HCT116 (cell line): ENCODE results near the gene STPG2. TPM values are rescaled to one million over a fixed set of nuclear protein-coding genes. Genes with fewer than 3 reads are reported as not detected.

Experiments
- ATAC-seq: fragments of 200-7000 bp; cut with Tn5 transposase; 2 replicates; pipeline ENCODE4 v1.9.1; 2020; ENCODE audit warnings: mild to moderate bottlenecking, moderate library complexity
- BruUV-seq: library from RNA; stranded (reverse); fragments of 400-500 nt; replicated peaks from 2 replicates; lab custom pipeline; 2021; lab: Mats Ljungman, UMichigan
- CTCF ChIA-PET: fragments of 300-600 bp; sonication (Branson Sonifier 250); formaldehyde crosslinking; loops from one replicate; lab custom pipeline; 2021; ENCODE audit warnings: antibody characterized with exemption; lab: Charles Lee
- POLR2A ChIA-PET: fragments of 300-600, 350-600 bp; sonication (Branson Sonifier 250); formaldehyde crosslinking; loops from one replicate; lab custom pipeline; 2021; ENCODE audit warnings: antibody characterized with exemption; lab: Charles Lee
- RAD21 ChIA-PET, 2 experiments: fragments of 300-600 bp; sonication (Branson Sonifier 250); formaldehyde crosslinking; loops; one replicate each; lab custom pipeline; 2023; ENCODE audit warnings: low total read pairs in 2 of 2; ENCODE audit not compliant: uncharacterized antibody in 2 of 2, unreplicated experiment in 2 of 2, low non-redundant PET in 1 of 2; lab: Charles Lee
- DNase-seq: peaks from one replicate; pipeline ENCODE4 v3.0.0-alpha.2; 2010; ENCODE audit warnings: low read depth, low spot score
- H2AFZ ChIP-seq: fragments of 200-600 bp; shearing (Covaris generic), sonication (generic); 2 replicates; pipeline ENCODE4 v1.6.1; 2017; ENCODE audit warnings: low read depth, mixed run types, mixed read lengths, antibody characterized with exemption, low read length; ENCODE audit not compliant: poor library complexity, severe bottlenecking
- H3K27ac ChIP-seq: 2 replicates; pipeline ENCODE4 v1.5.1; 2012; ENCODE audit warnings: low read depth, low read length
- H3K27me3 ChIP-seq: fragments of 200-600 bp; sonication (generic); 2 replicates; pipeline ENCODE4 v1.6.1; 2016; ENCODE audit warnings: mixed run types, low read length, mixed read lengths; ENCODE audit not compliant: insufficient read depth
- H3K36me3 ChIP-seq, 2 experiments: fragments of 200-500 bp in 1 of 2; fragments of 200-600 bp in 1 of 2; sonication (Bioruptor generic) in 1 of 2; sonication (generic) in 1 of 2; 2 replicates each; pipeline versions ENCODE4 v1.5.1 to v1.6.1; 2014 to 2016; ENCODE audit warnings: low read length in 2 of 2, inconsistent platforms in 1 of 2, mixed read lengths in 1 of 2, mixed run types in 1 of 2; ENCODE audit not compliant: insufficient read depth in 2 of 2, control insufficient read depth in 1 of 2
- H3K4me1 ChIP-seq, 2 experiments: fragments of 200-600 bp in 1 of 2; sonication (generic) in 1 of 2; 2 replicates each; pipeline versions ENCODE4 v1.5.1 to v1.6.1; 2012 to 2017; ENCODE audit warnings: low read length in 2 of 2, inconsistent platforms in 1 of 2, mild to moderate bottlenecking in 1 of 2, mixed read lengths in 1 of 2, mixed run types in 1 of 2, moderate library complexity in 1 of 2; ENCODE audit not compliant: insufficient read depth in 2 of 2, control insufficient read depth in 1 of 2
- H3K4me2 ChIP-seq: fragments of 200-600 bp; sonication (generic); 2 replicates; pipeline ENCODE4 v1.6.1; 2017; ENCODE audit warnings: mixed run types, low read length, mixed read lengths
- H3K4me3 ChIP-seq, 2 experiments: fragments of 200-600 bp in 1 of 2; sonication (generic) in 1 of 2; replicated peaks in 1 of 2; 2 replicates each; pipeline ENCODE4 v1.5.1; 2011 to 2016; ENCODE audit warnings: low read length in 2 of 2, control low read depth in 1 of 2, low read depth in 1 of 2, mild to moderate bottlenecking in 1 of 2, mixed read lengths in 1 of 2, mixed run types in 1 of 2
- H3K79me2 ChIP-seq: fragments of 200-600 bp; sonication (generic); 2 replicates; pipeline ENCODE4 v1.6.1; 2017; ENCODE audit warnings: mild to moderate bottlenecking, mixed run types, low read length, moderate library complexity, mixed read lengths; ENCODE audit not compliant: insufficient read depth
- H3K9ac ChIP-seq: fragments of 200-600 bp; sonication (generic); 2 replicates; pipeline ENCODE4 v1.6.1; 2016; ENCODE audit warnings: low read length, mixed read lengths
- H3K9me2 ChIP-seq: fragments of 200-600 bp; sonication (generic), shearing (Covaris generic); 2 replicates; pipeline ENCODE4 v1.6.1; 2017; ENCODE audit warnings: mixed run types, mild to moderate bottlenecking, moderate library complexity; ENCODE audit not compliant: insufficient read depth
- H3K9me3 ChIP-seq, 2 experiments: fragments of 200-500 bp in 1 of 2; fragments of 200-600 bp in 1 of 2; sonication (Bioruptor generic) in 1 of 2; sonication (generic) in 1 of 2; 2 replicates each; pipeline ENCODE4 v1.6.1; 2014 to 2017; ENCODE audit warnings: low read length in 2 of 2, mixed read lengths in 2 of 2, inconsistent platforms in 1 of 2, low read depth in 1 of 2, mild to moderate bottlenecking in 1 of 2, mixed run types in 1 of 2, moderate library complexity in 1 of 2; ENCODE audit not compliant: control insufficient read depth in 1 of 2, insufficient read depth in 1 of 2
- H4K20me1 ChIP-seq: fragments of 200-600 bp; sonication (generic), shearing (Covaris generic); 2 replicates; pipeline ENCODE4 v1.6.1; 2017; ENCODE audit warnings: mixed run types, mild to moderate bottlenecking, moderate library complexity; ENCODE audit not compliant: insufficient read depth
- CBX3 ChIP-seq: IDR thresholded peaks from 2 replicates; pipeline ENCODE4 v1.6.1; 2012; ENCODE audit warnings: low read depth
- EZH2 ChIP-seq: fragments of 200-600 bp; sonication (generic); IDR thresholded peaks from 2 replicates; pipeline ENCODE4 v1.6.1; 2017; ENCODE audit warnings: antibody characterized with exemption, mixed run types
- POLR2A ChIP-seq: IDR thresholded peaks from 2 replicates; pipeline ENCODE4 v1.7.0; 2011; ENCODE audit warnings: borderline replicate concordance; ENCODE audit not compliant: insufficient read depth, insufficient read length; ENCODE audit errors: extremely low read depth
- REST ChIP-seq: IDR thresholded peaks from 2 replicates; pipeline ENCODE4 v1.6.1; 2012; ENCODE audit warnings: low read depth
- SP1 ChIP-seq: IDR thresholded peaks from 2 replicates; pipeline ENCODE4 v1.6.1; 2012; ENCODE audit warnings: low read depth
- SRF ChIP-seq: IDR thresholded peaks from 2 replicates; pipeline ENCODE4 v1.6.1; 2012; ENCODE audit warnings: low read depth
- intact Hi-C: fragments of 100-400 bp; cut with micrococcal nuclease; formaldehyde crosslinking; loops from 2 replicates; pipeline ENCODE4 v1.10.0; 2022
- total RNA-seq: library from RNA; stranded (reverse); gene quantifications from one replicate; pipeline ENCODE4 v1.2.1, GENCODE V29; 2021; ENCODE audit not compliant: unreplicated experiment
- TF ChIP-seq, protein P1 (sequence below), 3 experiments: fragments of 200-600 bp in 1 of 3; sonication (generic) in 1 of 3; IDR thresholded peaks in 2 of 3; conservative IDR thresholded peaks in 1 of 3; 2 replicates each; pipeline ENCODE4 v1.5.1; 2012 to 2017; ENCODE audit warnings: low read depth in 2 of 3, low read length in 2 of 3, antibody characterized with exemption in 1 of 3, borderline replicate concordance in 1 of 3, control low read depth in 1 of 3, mild to moderate bottlenecking in 1 of 3, mixed read lengths in 1 of 3, mixed run types in 1 of 3, moderate library complexity in 1 of 3; ENCODE audit not compliant: insufficient read depth in 1 of 3

The STPG2 gene
- total RNA-seq, 1 experiment from 2014 or later = not detected

DNA sequence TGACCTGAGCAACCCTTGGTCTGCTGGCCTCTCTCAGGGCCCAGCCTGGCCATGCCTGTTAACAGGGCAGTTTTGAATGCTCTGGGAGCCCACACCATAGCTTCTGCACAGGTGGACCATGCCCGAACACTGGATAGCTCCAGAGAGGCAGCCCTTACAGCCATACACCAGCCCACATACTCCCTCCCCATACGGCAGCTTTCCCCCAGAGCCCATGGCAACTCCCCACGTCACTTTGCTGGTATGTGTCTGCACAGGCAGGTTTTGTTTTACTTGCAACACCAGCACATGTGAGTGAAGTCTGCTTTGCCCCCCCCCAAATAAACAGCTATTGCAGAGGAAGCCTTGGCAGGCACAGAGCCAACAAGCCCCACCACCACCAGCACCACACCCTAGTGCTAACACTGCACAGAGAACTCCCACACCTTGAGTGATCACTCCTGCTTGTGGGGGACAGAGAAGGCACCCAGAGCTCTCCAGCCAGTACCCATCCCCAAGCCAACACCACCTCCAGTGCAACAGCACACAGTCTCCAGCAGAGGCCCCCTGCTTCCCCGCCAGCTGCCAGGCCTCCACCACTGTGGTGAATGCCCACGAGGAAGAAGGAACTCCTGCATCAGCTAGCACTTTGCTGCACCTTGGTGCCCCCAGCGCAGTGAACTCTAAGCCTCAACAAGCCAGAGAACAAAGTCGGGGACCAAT, 87.3 kb downstream of the STPG2 start:
- TF ChIP-seq, protein P1, sequence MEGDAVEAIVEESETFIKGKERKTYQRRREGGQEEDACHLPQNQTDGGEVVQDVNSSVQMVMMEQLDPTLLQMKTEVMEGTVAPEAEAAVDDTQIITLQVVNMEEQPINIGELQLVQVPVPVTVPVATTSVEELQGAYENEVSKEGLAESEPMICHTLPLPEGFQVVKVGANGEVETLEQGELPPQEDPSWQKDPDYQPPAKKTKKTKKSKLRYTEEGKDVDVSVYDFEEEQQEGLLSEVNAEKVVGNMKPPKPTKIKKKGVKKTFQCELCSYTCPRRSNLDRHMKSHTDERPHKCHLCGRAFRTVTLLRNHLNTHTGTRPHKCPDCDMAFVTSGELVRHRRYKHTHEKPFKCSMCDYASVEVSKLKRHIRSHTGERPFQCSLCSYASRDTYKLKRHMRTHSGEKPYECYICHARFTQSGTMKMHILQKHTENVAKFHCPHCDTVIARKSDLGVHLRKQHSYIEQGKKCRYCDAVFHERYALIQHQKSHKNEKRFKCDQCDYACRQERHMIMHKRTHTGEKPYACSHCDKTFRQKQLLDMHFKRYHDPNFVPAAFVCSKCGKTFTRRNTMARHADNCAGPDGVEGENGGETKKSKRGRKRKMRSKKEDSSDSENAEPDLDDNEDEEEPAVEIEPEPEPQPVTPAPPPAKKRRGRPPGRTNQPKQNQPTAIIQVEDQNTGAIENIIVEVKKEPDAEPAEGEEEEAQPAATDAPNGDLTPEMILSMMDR (IDR thresholded peaks at IDR 0.05 in 2 of 3, conservative IDR thresholded peaks at IDR 0.05 in 1 of 3; ENCODE audit: borderline replicate concordance in 1 of 3, insufficient read depth in 1 of 3, low read depth in 2 of 3, low read length in 2 of 3) = 0 out of 6 replicates have a peak, but pooled peaks of 1 of the 3 experiments have one; percentile 11
- TF ChIP-seq SP1 = no peak
- TF ChIP-seq, all 23 proteins: peak for 1
- no peaks in the 10 kb centered on the region for H3K4me1 ChIP-seq
- H3K27ac ChIP-seq = no peak overlapping the region
- DNase-seq (no peak), ATAC-seq (peak; percentile 55; the same call in 1 of the 2 replicates)
- intact Hi-C loops = no loop called here
- ChIA-PET POLR2A (no interaction called here), RAD21 (no interaction called here), CTCF (interaction anchor here (1.3 kb wide), 1 partner anchor 9 kb away, joined by 5 read pairs; no protein-coding TSS in a partner anchor)
- no peaks in the 10 kb centered on the region for H3K9me3 ChIP-seq
- no peak overlapping the region for H3K4me3 ChIP-seq
- H3K9ac ChIP-seq = no peak overlapping the region
- H3K27me3 ChIP-seq = no peaks in the 10 kb centered on the region
- no TSS peak for BruUV-seq
- no peaks in the 10 kb centered on the region for H3K36me3 ChIP-seq
- no peaks in the 10 kb centered on the region for H3K9me2 ChIP-seq
- H3K79me2 ChIP-seq = no peaks in the 10 kb centered on the region
- H2AFZ ChIP-seq = no peak overlapping the region
- H4K20me1 ChIP-seq = no peaks in the 10 kb centered on the region
- no peak overlapping the region for H3K4me2 ChIP-seq

- CTCF ChIA-PET = interaction anchor here (1.3 to 2.7 kb wide), 3 partner anchors 9 to 97 kb away, joined by 3 to 13 read pairs (median 5); partner anchors contain the start of gene STPG2
- DNase-seq = no peak
- intact Hi-C loops = no loop called here
- Histone ChIP-seq H3K9me3 (no peaks in the 10 kb centered on the region), H3K79me2 (no peaks in the 10 kb centered on the region), H3K27ac (no peak overlapping the region), H3K4me1 (no peaks in the 10 kb centered on the region), H3K4me2 (no peak overlapping the region), H4K20me1 (no peaks in the 10 kb centered on the region), H3K27me3 (no peaks in the 10 kb centered on the region), H3K9me2 (no peaks in the 10 kb centered on the region), H3K4me3 (no peak overlapping the region), H3K9ac (no peak overlapping the region), H2AFZ (no peak overlapping the region), H3K36me3 (no peaks in the 10 kb centered on the region)
- RAD21 ChIA-PET = interaction anchor here in 1 of 2 experiments (0.9 kb wide), 1 partner anchor 42 kb away, joined by 3 read pairs; no protein-coding TSS in a partner anchor
- BruUV-seq = no TSS peak
- POLR2A ChIA-PET = no interaction called here
- ATAC-seq = no peak; the same call in 1 of the 2 replicates
- TF ChIP-seq, protein P1 (IDR thresholded peaks at IDR 0.05 in 2 of 3, conservative IDR thresholded peaks at IDR 0.05 in 1 of 3; ENCODE audit: borderline replicate concordance in 1 of 3, insufficient read depth in 1 of 3, low read depth in 2 of 3, low read length in 2 of 3) = peak in 1 of 3 experiments; percentile 16; a peak in 1 of 6 replicates
- no peak for TF ChIP-seq SP1
- TF ChIP-seq REST = no peak
- no peak for TF ChIP-seq POLR2A
- TF ChIP-seq CBX3 = no peak
- no peak for TF ChIP-seq EZH2
- no peak for TF ChIP-seq SRF
Observed at GRCh38 chr4:98046665-98047064, 96.6 kb downstream of the STPG2 start.
